Small intestine (tissue), 16 donors: Measurements from ENCODE around the gene RGS1. TPM values are rescaled to one million over a fixed set of nuclear protein-coding genes. Genes with fewer than 3 reads are reported as not detected.
"Not testable (repeated sequence)": the region's sequence is repeated elsewhere in the genome, so short reads cannot be mapped to it uniquely, and the experiment has no call there.

Experiments used
- DNase-seq, 2 donors: peaks; one replicate each; pipeline versions ENCODE4 v3.0.0 to v3.0.0-alpha.2; 2013
- FAIRE-seq: peaks from 2 replicates; lab custom pipeline; 2012; peaks lifted over from hg19 to GRCh38; lab: Jason Lieb, UNC
- H3K27ac ChIP-seq, 3 donors: one replicate each; pipeline ENCODE4 v1.5.1; 2013; ENCODE audit warnings: low read length in 2 of 3, mild to moderate bottlenecking in 2 of 3, control low read depth in 1 of 3, inconsistent platforms in 1 of 3, low read depth in 1 of 3, moderate library complexity in 1 of 3
- H3K27me3 ChIP-seq, 3 donors: one replicate each; pipeline ENCODE4 v1.6.1; 2013; ENCODE audit warnings: low read length in 3 of 3, inconsistent platforms in 1 of 3; ENCODE audit not compliant: control insufficient read depth in 3 of 3, insufficient read depth in 3 of 3
- H3K36me3 ChIP-seq, 3 donors: one replicate each; pipeline ENCODE4 v1.6.1; 2013; ENCODE audit warnings: low read length in 3 of 3, inconsistent platforms in 1 of 3, low read depth in 1 of 3, mild to moderate bottlenecking in 1 of 3, moderate library complexity in 1 of 3; ENCODE audit not compliant: control insufficient read depth in 3 of 3, insufficient read depth in 2 of 3
- H3K4me1 ChIP-seq, 3 donors: one replicate each; pipeline ENCODE4 v1.6.1; 2013; ENCODE audit warnings: low read length in 2 of 3, inconsistent platforms in 1 of 3, low read depth in 1 of 3, mild to moderate bottlenecking in 1 of 3, moderate library complexity in 1 of 3; ENCODE audit not compliant: control insufficient read depth in 3 of 3, insufficient read depth in 2 of 3
- H3K4me3 ChIP-seq, 3 donors: one replicate each; pipeline ENCODE4 v1.5.1; 2013; ENCODE audit warnings: low read length in 3 of 3, control low read depth in 1 of 3, inconsistent platforms in 1 of 3, low read depth in 1 of 3, mild to moderate bottlenecking in 1 of 3, moderate library complexity in 1 of 3
- H3K9me3 ChIP-seq, 2 donors: one replicate each; pipeline ENCODE4 v1.6.1; 2013; ENCODE audit warnings: low read depth in 1 of 2, low read length in 1 of 2; ENCODE audit not compliant: control insufficient read depth in 2 of 2, insufficient read depth in 1 of 2
- WGBS, 3 donors: extraction: QIAGEN DNeasy Blood & Tissue Kit; methylation state at CpG; one replicate each; pipeline ENCODE4 v1.1.7; 2013; 5-methylcytosine and 5-hydroxymethylcytosine counted together
- long read RNA-seq, 10 donors: transcript quantifications; one replicate each; lab custom pipeline, GENCODE V29; 2026
- polyA plus RNA-seq, 4 donors: library from polyadenylated mRNA; stranded (reverse) in 3 of 4; unstranded in 1 of 4; fragments of 200-250 nt in 3 of 4; fragments of 120-200 nt in 1 of 4; gene quantifications; one replicate each; pipeline versions ENCODE4 v1.2.1 to v1.2.3, GENCODE V29; 2013
- donor health status: healthy with polysubstance abuse.
- donor health status: control.
- donor health status: control.
- donor health status: Bipolar disorder and iron deficiency.
- donor health status: healthy.

The RGS1 gene
- polyA plus RNA-seq, result 10 to 100 TPM in 3 of 4 donors, 1 to 10 TPM in 1; 3.4 to 31.6 (median 19.8) TPM
- long read RNA-seq, donor 1, result 0 reads
- long read RNA-seq, donor 2, partial matches to known transcripts, result 0 of 2 reads
- long read RNA-seq, donor 2, other reads (novel, unspliced or antisense), result 0 of 2 reads
- long read RNA-seq, donor 3, partial matches to known transcripts, result 0 of 5 reads
- long read RNA-seq, donor 3, other reads (novel, unspliced or antisense), result 0 of 5 reads
- long read RNA-seq, donor 4, result 0 reads
- long read RNA-seq, donor 5, partial matches to known transcripts, result 0 of 2 reads
- long read RNA-seq, donor 5, other reads (novel, unspliced or antisense), result 0 of 2 reads
- long read RNA-seq, donor 6, partial matches to known transcripts, result 0 of 4 reads
- long read RNA-seq, donor 6, other reads (novel, unspliced or antisense), result 0 of 4 reads
- long read RNA-seq, donor 7, result 0 reads
- long read RNA-seq, donor 8, result 0 reads
- long read RNA-seq, donor 9, partial matches to known transcripts, result 0 of 1 reads
- long read RNA-seq, donor 9, other reads (novel, unspliced or antisense), result 0 of 1 reads
- long read RNA-seq, donor 10, partial matches to known transcripts, result 0 of 2 reads
- long read RNA-seq, donor 10, other reads (novel, unspliced or antisense), result 0 of 2 reads

GRCh38 chr1:192575499-192576189, at the start of gene RGS1:
RGS1 (plus strand) TSS chr1:192575773; CDS start chr1:192575793, 20 bp downstream.
- WGBS, 3 donors, result 48 to 64% (median 60%) methylated on average over 7 of the region's 7 CpGs

GRCh38 chr1:192527111-192527795, 48.3 kb upstream of the RGS1 start:
- no peaks in the 10 kb centered on the region for H3K36me3 ChIP-seq
- no peaks in the 10 kb centered on the region for H3K27me3 ChIP-seq
- FAIRE-seq, result no peak
- no peak overlapping the region for H3K4me3 ChIP-seq
- DNase-seq, result no peak
- no peak overlapping the region for H3K27ac ChIP-seq
- WGBS, 3 donors, result 87 to 91% (median 87%) methylated on average over 5 of the region's 5 CpGs
- no peaks in the 10 kb centered on the region for H3K4me1 ChIP-seq
- H3K9me3 ChIP-seq, result no peaks in the 10 kb centered on the region

More at GRCh38 chr1:192575499-192576189, at the start of gene RGS1:
- Histone ChIP-seq H3K27me3 (no peaks in the 10 kb centered on the region), H3K9me3 (peaks cover 0 to under 1% of the 10 kb centered on the region in 2 donors), H3K36me3 (no peaks in the 10 kb centered on the region), H3K27ac (peak within 1 kb of the TSS; percentile 4 to 22 (median 14)), H3K4me3 (peak within 1 kb of the TSS in 2 of 3 donors; percentile 16 to 26), H3K4me1 (no peaks in the 10 kb centered on the region)
- peak; percentile 90 for FAIRE-seq
- peak; percentile 22 to 75 for DNase-seq

- DNase-seq (no peak), FAIRE-seq (no peak)
- H3K4me1 ChIP-seq, result no peaks in the 10 kb centered on the region
These were observed 47.6 kb upstream of the RGS1 start for GRCh38 chr1:192527950-192528349.

GRCh38 chr1:192529031-192529755, 46.4 kb upstream of the RGS1 start:
- Histone ChIP-seq H3K27me3 (no peaks in the 10 kb centered on the region), H3K4me3 (no peak overlapping the region), H3K27ac (no peak overlapping the region), H3K4me1 (peaks cover 0 to 3% (median 0%) of the 10 kb centered on the region in 3 donors), H3K9me3 (no peaks in the 10 kb centered on the region), H3K36me3 (no peaks in the 10 kb centered on the region)
- FAIRE-seq (no peak), DNase-seq (no peak)
- WGBS, 3 donors, result 59 to 75% (median 71%) methylated on average over 3 of the region's 3 CpGs

More at GRCh38 chr1:192527950-192528349, 47.6 kb upstream of the RGS1 start:
- Histone ChIP-seq H3K27ac (no peak overlapping the region), H3K4me3 (no peak overlapping the region), H3K36me3 (no peaks in the 10 kb centered on the region), H3K9me3 (no peaks in the 10 kb centered on the region), H3K27me3 (no peaks in the 10 kb centered on the region)

GRCh38 chr1:192529811-192530210, 45.8 kb upstream of the RGS1 start:
- Histone ChIP-seq H3K27me3 (no peaks in the 10 kb centered on the region), H3K4me1 (peaks cover 0 to 7% (median 0%) of the 10 kb centered on the region in 3 donors), H3K4me3 (no peak overlapping the region), H3K27ac (peak overlapping the region in 1 of 3 donors; percentile 82), H3K9me3 (no peaks in the 10 kb centered on the region), H3K36me3 (no peaks in the 10 kb centered on the region)
- FAIRE-seq (no peak), DNase-seq (no peak)
- 84 to 90% (median 87%) methylated on average over 1 of the region's 1 CpG for WGBS, 3 donors

- H3K27me3 ChIP-seq, result no peaks in the 10 kb centered on the region
- WGBS, 3 donors, result 38 to 63% (median 54%) methylated on average over 2 of the region's 2 CpGs
- FAIRE-seq (no peak), DNase-seq (peak in 1 of 2 donors; percentile 32)
- H3K27ac ChIP-seq, result peak overlapping the region in 1 of 3 donors; percentile 50
- no peaks in the 10 kb centered on the region for H3K36me3 ChIP-seq
- no peak overlapping the region for H3K4me3 ChIP-seq
- peaks cover 0 to 8% (median 0%) of the 10 kb centered on the region in 3 donors for H3K4me1 ChIP-seq
- no peaks in the 10 kb centered on the region for H3K9me3 ChIP-seq
These were observed 45.3 kb upstream of the RGS1 start for GRCh38 chr1:192530254-192530653.

GRCh38 chr1:192531037-192531703, 44.4 kb upstream of the RGS1 start:
- not testable (repeated sequence) for H3K4me3 ChIP-seq, H3K4me1 ChIP-seq, H3K27me3 ChIP-seq, H3K36me3 ChIP-seq, H3K9me3 ChIP-seq
- WGBS, 3 donors, result 60 to 76% (median 64%) methylated on average over 5 to 6 of the region's 6 CpGs
- DNase-seq (peak in 1 of 2 donors; percentile 51), FAIRE-seq (peak; percentile 85)
- peak overlapping the region in 1 of 3 donors; percentile 11 for H3K27ac ChIP-seq
